Measurements from ENCODE around the gene TREH. TPM values are rescaled to one million over a fixed set of nuclear protein-coding genes. Genes with fewer than 3 reads are reported as not detected.
"Not testable (repeated sequence)": the region's sequence is repeated elsewhere in the genome, so short reads cannot be mapped to it uniquely, and the experiment has no call there.

TREH gene, protein sequence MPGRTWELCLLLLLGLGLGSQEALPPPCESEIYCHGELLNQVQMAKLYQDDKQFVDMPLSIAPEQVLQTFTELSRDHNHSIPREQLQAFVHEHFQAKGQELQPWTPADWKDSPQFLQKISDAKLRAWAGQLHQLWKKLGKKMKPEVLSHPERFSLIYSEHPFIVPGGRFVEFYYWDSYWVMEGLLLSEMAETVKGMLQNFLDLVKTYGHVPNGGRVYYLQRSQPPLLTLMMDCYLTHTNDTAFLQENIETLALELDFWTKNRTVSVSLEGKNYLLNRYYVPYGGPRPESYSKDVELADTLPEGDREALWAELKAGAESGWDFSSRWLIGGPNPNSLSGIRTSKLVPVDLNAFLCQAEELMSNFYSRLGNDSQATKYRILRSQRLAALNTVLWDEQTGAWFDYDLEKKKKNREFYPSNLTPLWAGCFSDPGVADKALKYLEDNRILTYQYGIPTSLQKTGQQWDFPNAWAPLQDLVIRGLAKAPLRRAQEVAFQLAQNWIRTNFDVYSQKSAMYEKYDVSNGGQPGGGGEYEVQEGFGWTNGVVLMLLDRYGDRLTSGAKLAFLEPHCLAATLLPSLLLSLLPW
- not detected for total RNA-seq

DNA sequence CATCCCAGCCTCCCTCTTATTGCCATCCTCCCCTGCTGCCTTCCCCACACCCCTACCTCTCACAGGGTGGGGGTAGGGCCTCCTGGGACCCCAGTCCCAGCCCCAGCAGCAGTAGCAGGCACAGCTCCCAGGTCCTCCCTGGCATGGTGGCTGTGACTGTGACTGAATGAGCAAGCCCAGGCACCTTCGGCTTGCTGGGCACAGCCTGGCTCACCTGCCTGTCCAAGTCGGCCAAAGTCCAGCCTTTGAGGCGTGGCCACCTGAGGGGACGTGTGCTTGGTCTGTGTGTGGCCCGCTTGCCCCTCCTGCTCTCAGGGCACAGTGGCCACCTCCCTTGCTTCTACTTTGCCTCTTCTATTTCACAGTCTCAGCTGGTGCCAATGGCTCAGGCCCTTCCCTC lies at the start of gene TREH:
Gene TREH (minus strand): TSS at position 168 of the 400 bp plus-strand sequence. CDS start 23 bp downstream, at position 145.
- Mint-ChIP-seq H3K4me1 (no peaks in the 10 kb centered on the region), H3K4me3 (no peak within 1 kb of the TSS), H3K36me3 (ENCODE audit: low read depth) (no peaks in the 10 kb centered on the region), H3K27me3 (no peaks in the 10 kb centered on the region), H3K27ac (no peak within 1 kb of the TSS), H3K9me3 (no peaks in the 10 kb centered on the region)
- ATAC-seq (replicated peaks): no peak

DNA sequence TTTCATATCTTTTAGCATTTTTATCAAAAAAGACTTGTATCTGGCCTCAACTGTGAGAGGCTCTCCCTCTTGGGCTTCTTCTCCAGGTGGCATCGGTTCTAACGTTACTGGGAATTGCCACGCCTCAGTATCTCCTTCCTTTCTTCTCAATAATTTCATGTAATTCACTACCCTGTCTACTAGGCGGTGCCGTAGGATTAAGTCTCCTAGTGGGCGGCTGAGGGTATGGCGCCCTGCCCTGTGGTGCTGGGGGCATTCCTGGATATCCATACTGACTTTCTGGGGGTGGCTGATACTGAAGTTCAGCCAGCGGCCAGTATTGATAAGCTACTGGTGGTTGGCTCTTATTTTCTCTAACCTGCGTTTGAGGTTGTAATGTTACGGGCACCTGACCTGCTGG lies 48.7 kb upstream of the TREH start:
- not testable (repeated sequence) for H3K36me3 Mint-ChIP-seq (ENCODE audit: low read depth); H3K4me3 Mint-ChIP-seq; H3K27ac Mint-ChIP-seq

DNA sequence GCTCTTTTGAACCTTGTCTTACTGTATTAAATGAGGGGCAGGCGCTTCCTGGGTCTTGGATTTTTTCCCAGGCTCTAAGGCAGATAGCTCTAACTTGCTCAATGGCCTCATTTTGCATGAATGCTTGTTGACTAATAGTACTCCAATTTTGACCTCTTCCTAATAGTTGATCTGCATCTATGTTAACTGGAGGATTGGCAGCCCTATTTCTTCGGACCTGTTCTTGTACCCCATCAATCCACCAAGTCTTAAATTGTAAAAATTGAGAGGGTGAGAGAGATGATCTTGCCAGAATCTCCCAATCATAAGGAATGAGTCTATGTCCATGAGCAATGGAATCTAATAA lies 48.2 kb upstream of the TREH start:
- not testable (repeated sequence) for H3K4me1 Mint-ChIP-seq; H3K9me3 Mint-ChIP-seq; H3K27ac Mint-ChIP-seq; H3K36me3 Mint-ChIP-seq (ENCODE audit: low read depth); H3K4me3 Mint-ChIP-seq; ATAC-seq (replicated peaks); H3K27me3 Mint-ChIP-seq

More for the DNA sequence above, 48.7 kb upstream of the TREH start:
- H3K9me3 Mint-ChIP-seq; ATAC-seq (replicated peaks); H3K27me3 Mint-ChIP-seq; H3K4me1 Mint-ChIP-seq: not testable (repeated sequence)

DNA sequence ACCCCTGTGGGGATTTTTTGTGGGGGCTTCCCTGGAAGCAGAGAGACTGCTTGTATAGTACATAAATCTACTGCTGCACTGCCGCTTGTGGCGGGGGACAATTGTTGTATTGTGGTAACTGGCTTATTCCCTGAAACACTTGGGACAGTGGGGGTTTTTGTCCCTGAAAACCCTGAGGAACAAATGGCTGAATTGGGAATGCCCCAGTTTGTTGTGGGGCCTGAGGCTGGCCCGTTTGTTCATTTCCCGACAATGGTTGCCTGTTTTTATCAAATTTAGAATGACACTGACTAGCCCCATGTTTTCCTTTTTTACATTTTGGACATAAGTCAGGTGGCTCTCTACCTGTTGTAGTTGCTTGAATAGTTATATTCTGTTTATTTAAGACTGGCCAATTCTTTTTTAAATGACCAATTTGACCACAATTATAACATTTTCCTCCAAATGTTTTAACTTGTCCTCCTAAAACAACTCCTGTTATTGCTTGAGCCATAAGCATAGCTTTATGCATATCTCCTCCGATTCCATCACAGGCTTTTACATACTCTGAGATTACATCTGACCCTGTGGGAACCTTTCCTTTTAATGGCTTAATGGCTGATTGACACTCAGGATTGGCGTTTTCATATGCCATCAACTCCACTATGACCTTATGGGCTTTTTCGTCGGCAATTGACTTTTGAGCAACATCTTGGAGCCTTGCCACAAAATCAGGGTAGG lies 47.7 kb upstream of the TREH start:
- not testable (repeated sequence) for H3K4me1 Mint-ChIP-seq; H3K4me3 Mint-ChIP-seq; H3K36me3 Mint-ChIP-seq (ENCODE audit: low read depth); ATAC-seq (replicated peaks); H3K27me3 Mint-ChIP-seq; H3K27ac Mint-ChIP-seq; H3K9me3 Mint-ChIP-seq

DNA sequence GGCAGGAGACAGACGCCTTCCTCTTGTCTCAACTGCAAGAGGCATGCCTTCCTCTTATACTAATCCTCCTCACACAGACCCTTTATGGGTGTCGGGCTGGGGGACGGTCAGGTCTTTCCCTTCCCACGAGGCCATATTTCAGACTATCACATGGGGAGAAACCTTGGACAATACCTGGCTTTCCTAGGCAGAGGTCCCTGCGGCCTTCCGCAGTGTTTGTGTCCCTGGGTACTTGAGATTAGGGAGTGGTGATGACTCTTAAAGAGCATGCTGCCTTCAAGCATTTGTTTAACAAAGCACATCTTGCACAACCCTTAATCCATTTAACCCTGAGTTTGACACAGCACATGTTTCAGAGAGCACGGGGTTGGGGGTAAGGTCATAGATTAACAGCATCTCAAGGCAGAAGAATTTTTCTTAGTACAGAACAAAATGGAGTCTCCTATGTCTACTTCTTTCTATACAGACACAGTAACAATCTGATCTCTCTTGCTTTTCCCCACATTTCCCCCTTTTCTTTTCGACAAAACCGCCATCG lies 42.1 kb upstream of the TREH start:
- H3K4me1 Mint-ChIP-seq; H3K36me3 Mint-ChIP-seq (ENCODE audit: low read depth); H3K4me3 Mint-ChIP-seq; H3K27me3 Mint-ChIP-seq; H3K9me3 Mint-ChIP-seq; H3K27ac Mint-ChIP-seq; ATAC-seq (replicated peaks): not testable (repeated sequence)

DNA sequence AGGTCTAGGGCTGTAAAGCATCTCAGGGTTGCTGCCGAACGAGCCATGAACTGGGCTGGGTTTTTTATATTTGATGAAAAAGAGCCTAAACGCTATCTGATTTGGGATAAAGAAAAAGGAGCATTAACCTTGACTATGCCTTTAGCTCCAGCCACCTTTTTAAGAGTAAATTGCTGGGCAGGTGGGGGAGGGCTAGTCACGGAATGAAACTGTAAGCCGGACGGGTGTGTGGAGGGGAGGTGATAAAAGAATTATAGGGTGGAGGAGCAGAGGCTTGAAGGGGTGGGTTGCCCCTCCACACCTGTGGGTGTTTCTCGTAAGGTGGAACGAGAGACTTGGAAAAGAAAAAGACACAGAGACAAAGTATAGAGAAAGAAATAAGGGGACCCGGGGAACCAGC lies 41.3 kb upstream of the TREH start:
- H3K9me3 Mint-ChIP-seq; H3K27ac Mint-ChIP-seq; H3K4me3 Mint-ChIP-seq; ATAC-seq (replicated peaks); H3K4me1 Mint-ChIP-seq; H3K27me3 Mint-ChIP-seq; H3K36me3 Mint-ChIP-seq (ENCODE audit: low read depth): not testable (repeated sequence)

DNA sequence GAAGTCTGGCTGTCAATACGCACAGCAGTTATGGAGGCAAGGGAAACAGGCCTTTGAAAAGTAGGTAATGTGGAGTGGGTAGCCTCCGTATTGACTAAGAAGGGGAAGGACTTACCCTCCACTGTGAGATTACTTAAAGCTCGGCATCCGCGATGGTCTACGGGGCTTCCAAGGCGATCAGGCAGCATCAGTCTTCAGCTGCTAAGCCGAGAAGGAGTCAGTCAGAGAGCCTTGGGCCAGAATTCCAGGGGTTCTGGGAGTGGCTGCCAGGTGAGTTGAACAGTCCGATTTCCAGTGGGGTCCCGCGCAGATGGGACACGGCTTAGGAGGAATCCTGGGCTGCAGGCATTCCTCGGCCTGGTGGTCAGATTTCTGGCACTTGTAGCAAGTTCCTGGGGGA lies 40.6 kb upstream of the TREH start:
- not testable (repeated sequence) for H3K9me3 Mint-ChIP-seq; H3K27me3 Mint-ChIP-seq; H3K36me3 Mint-ChIP-seq (ENCODE audit: low read depth); ATAC-seq (replicated peaks); H3K4me1 Mint-ChIP-seq; H3K27ac Mint-ChIP-seq; H3K4me3 Mint-ChIP-seq

DNA sequence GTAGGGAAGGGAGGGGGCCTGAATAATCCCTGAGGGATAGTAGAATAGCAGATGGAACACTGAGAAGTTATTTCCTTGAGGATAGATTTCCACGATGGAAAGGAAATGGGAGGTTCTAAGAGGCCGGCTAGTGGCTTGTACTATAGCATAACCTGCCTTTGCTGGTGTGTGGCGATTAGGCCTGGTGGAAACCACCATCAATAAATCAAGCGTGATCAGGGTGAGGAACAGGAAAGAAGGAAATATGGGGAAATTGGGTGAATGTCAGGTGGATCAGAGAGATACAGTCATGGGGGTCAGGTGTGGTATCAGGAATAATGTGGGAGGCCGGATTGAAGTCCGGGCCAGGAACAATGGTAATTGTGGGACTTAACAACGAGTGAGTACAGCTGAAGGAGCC lies 39.1 kb upstream of the TREH start:
- not testable (repeated sequence) for H3K27me3 Mint-ChIP-seq; H3K4me1 Mint-ChIP-seq; H3K27ac Mint-ChIP-seq; H3K9me3 Mint-ChIP-seq; H3K36me3 Mint-ChIP-seq (ENCODE audit: low read depth); ATAC-seq (replicated peaks); H3K4me3 Mint-ChIP-seq

DNA sequence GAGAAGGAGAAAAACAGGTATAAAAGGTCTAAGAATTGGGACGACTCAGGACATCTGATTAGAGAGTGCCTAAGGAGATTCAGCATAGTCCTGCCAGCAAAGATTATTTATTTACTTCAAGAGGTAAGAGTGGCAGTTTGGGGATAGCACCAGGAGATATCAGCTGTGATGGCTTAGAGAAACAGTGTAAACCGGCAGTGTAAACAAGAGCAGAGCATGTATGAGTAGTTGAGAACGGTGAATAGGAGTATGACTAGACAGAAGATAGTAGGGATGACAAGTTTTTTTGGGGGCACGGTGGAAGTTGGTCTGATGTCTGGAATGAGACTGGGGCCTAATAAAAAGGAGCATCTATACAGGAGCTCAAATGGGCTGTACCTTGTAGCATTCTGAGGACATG lies 38.3 kb upstream of the TREH start:
- not testable (repeated sequence) for H3K9me3 Mint-ChIP-seq; H3K4me3 Mint-ChIP-seq; H3K4me1 Mint-ChIP-seq; H3K27me3 Mint-ChIP-seq; H3K36me3 Mint-ChIP-seq (ENCODE audit: low read depth); H3K27ac Mint-ChIP-seq; ATAC-seq (replicated peaks)

DNA sequence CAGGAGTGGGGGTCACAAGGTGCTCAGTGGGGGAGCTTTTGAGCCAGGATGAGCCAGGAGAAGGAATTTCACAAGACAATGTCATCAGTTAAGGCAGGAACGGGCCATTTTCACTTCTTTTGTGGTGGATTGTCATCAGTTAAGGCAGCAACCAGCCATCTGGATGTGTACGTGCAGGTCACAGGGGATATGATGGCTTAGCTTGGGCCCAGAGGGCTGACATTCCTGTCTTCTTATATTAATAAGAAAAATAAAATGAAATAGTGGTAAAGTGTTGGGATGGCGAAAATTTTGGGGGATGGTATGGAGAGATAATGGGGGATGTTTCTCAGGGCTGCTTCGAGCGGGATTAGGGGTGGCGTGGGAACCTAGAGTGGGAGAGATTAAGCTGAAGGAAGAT lies 37.8 kb upstream of the TREH start:
- not testable (repeated sequence) for H3K27me3 Mint-ChIP-seq; ATAC-seq (replicated peaks); H3K36me3 Mint-ChIP-seq (ENCODE audit: low read depth); H3K9me3 Mint-ChIP-seq; H3K4me1 Mint-ChIP-seq; H3K4me3 Mint-ChIP-seq; H3K27ac Mint-ChIP-seq

DNA sequence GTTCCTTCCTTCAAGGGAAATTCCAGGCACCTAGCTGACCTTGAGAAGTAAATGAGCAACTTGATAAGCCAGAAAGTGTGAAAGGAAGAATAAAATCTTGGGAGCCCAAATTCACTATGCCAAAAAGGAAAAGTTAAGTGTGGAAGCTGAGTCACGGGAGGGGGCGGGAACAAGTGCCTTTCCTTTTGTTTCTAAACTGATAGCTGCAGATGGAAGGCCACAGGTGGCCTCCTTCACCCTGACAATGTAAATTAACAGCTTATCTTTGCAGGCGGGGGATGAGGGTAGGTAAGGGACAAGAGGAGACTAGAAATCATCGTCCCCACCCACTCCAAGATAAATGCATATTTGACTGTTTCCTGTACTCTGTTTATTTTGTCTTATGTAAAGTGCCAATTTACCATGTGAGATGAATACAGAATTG lies 36.4 kb upstream of the TREH start:
- ATAC-seq (replicated peaks): no peak
- H3K27me3 Mint-ChIP-seq: no peaks in the 10 kb centered on the region
- no peaks in the 10 kb centered on the region for H3K36me3 Mint-ChIP-seq (ENCODE audit: low read depth)
- H3K27ac Mint-ChIP-seq: no peak overlapping the region
- no peaks in the 10 kb centered on the region for H3K9me3 Mint-ChIP-seq
- H3K4me1 Mint-ChIP-seq: no peaks in the 10 kb centered on the region
- H3K4me3 Mint-ChIP-seq: no peak overlapping the region

DNA sequence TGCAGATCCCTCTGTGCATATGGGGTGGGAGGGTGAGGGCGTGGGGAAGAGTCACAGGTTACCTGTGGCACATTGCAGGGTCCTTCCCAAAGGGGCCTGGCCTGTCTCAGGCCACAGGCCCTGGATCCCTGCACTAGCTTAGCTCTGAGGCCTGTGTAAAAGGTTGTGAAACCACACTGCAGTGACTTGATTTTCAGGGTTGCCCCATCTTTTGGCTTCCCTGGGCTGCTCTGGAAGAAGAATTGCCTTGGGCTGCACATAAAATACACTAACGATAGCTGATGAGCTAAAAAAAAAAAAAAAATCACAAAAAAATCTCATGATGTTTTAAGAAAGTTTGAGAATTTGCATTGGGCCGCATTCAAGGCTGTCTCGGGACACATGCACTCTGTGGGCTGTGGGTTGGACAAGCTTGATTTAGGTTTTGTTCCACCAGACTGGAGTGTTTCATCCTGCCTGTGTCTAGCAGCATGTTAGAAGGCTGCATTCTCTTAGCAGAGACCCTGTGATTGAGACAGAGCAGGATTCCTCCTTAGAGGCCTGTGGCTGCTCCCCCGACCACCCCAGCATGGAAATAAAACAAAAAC lies 35.9 kb upstream of the TREH start:
- Mint-ChIP-seq H3K27ac (no peak overlapping the region), H3K4me1 (no peaks in the 10 kb centered on the region), H3K27me3 (no peaks in the 10 kb centered on the region), H3K4me3 (no peak overlapping the region), H3K9me3 (no peaks in the 10 kb centered on the region), H3K36me3 (ENCODE audit: low read depth) (no peaks in the 10 kb centered on the region)
- no peak for ATAC-seq (replicated peaks)

DNA sequence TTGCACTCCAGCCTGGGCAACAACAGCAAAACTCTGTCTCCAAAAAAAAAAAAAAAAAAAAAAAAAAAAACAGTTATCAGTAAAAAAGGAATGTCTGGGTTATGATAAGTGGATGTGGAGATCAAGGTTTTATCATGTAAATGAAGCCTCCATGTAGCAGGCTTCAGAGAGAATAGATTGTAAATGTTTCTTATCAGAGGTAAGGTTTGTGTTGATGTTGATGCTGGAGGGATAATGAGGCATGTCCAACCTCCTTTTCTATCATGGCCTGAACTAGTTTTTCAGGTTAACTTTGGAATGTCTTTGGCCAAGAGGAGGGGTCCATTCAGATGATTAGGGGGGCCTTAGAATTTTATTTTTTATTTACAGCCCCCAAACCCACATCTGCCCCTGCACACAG lies 35.4 kb upstream of the TREH start:
- ATAC-seq (replicated peaks): no peak
- Mint-ChIP-seq H3K4me1 (no peaks in the 10 kb centered on the region), H3K9me3 (no peaks in the 10 kb centered on the region), H3K36me3 (ENCODE audit: low read depth) (no peaks in the 10 kb centered on the region), H3K4me3 (no peak overlapping the region), H3K27ac (no peak overlapping the region), H3K27me3 (no peaks in the 10 kb centered on the region)

DNA sequence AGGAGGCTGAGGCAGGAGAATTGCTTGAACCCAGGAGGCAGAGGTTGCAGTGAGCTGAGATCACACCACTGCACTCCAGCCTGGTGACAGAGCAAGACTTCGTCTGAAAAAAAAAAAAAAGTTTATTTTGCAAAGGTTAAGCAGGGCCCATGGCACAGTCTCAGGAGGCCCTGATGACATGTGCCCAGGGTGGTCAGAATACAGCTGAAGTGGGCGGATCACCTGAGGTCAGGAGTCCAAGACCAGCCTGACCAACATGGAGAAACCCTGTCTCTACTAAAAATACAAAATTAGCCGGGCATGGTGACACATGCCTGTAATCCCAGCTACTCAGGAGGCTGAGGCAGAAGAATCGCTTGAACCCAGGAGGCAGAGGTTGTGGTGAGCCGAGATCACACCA lies 35.0 kb upstream of the TREH start:
- H3K4me1 Mint-ChIP-seq; H3K36me3 Mint-ChIP-seq (ENCODE audit: low read depth); H3K27ac Mint-ChIP-seq: not testable (repeated sequence)

DNA sequence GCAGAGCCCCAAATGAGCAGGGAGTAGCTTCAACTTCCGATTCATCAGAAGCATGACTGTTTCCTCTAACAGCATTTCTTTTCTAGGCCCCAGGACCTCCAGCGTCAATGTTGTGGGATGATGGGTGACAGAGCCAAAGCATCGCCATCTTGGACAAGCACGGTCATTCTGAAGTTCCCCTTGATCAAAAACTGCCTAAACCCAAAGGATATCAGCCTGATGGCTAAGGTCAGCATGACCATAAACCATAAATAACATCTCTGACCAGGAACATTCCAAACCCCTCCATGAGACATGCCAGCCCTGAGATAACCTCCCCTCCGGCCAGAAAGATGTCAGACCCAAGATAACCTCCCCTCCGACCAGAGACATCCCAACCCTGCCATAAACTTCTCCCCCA lies 28.8 kb upstream of the TREH start:
- Mint-ChIP-seq H3K4me1 (peaks cover 9% of the 10 kb centered on the region), H3K4me3 (no peak overlapping the region), H3K27me3 (no peaks in the 10 kb centered on the region), H3K27ac (no peak overlapping the region), H3K9me3 (no peaks in the 10 kb centered on the region), H3K36me3 (ENCODE audit: low read depth) (no peaks in the 10 kb centered on the region)
- ATAC-seq (replicated peaks): no peak

More for the DNA sequence above, 35.0 kb upstream of the TREH start:
- ATAC-seq (replicated peaks); H3K4me3 Mint-ChIP-seq; H3K9me3 Mint-ChIP-seq; H3K27me3 Mint-ChIP-seq: not testable (repeated sequence)

Data from activated T-helper 17 cell treated with anti-CD3 and anti-CD28 coated beads, Interleukin-2, amount 50 U/mL, for 72 hours (primary cell).